GM10266 (cell line): Measurements from ENCODE around the gene MACROD2.

ENCODE experiments used
- DNase-seq: peaks from one replicate; pipeline ENCODE4 v3.0.0; 2012; ENCODE audit errors: extremely low spot score
- CTCF ChIP-seq: IDR thresholded peaks from 2 replicates; pipeline ENCODE4 v1.5.1; 2012; ENCODE audit warnings: mild to moderate bottlenecking, low read depth; ENCODE audit not compliant: control insufficient read depth, insufficient read depth; ENCODE audit errors: missing control alignments

MACROD2 gene

GRCh38 chr20:15949391-15949790 is 1954.1 kb downstream of the MACROD2 start:
- TF ChIP-seq CTCF: no peak
- no peak for DNase-seq

GRCh38 chr20:15951658-15952057 is 1956.3 kb downstream of the MACROD2 start:
- DNase-seq: no peak
- no peak for TF ChIP-seq CTCF

- DNase-seq: no peak
- no peak for TF ChIP-seq CTCF
Observed at GRCh38 chr20:15958142-15958541, 1962.8 kb downstream of the MACROD2 start.

- TF ChIP-seq CTCF: no peak
- DNase-seq: no peak
Observed at GRCh38 chr20:15965165-15965564, 1969.8 kb downstream of the MACROD2 start.

GRCh38 chr20:15967334-15967733 is 1972.0 kb downstream of the MACROD2 start:
- no peak for DNase-seq
- TF ChIP-seq CTCF: no peak

GRCh38 chr20:15976047-15976736 is 1980.9 kb downstream of the MACROD2 start:
- DNase-seq: no peak
- TF ChIP-seq CTCF: no peak

GRCh38 chr20:15977026-15977425 is 1981.7 kb downstream of the MACROD2 start:
- no peak for TF ChIP-seq CTCF
- DNase-seq: no peak
